CD4-positive, alpha-beta T cell treated with Interferon alpha-2 for 1 hour (primary cell): ENCODE data around the gene KRTAP5-11.
"Not testable (repeated sequence)": the region's sequence is repeated elsewhere in the genome, so short reads cannot be mapped to it uniquely, and the experiment has no call there.

Experiments
- DNase-seq, 2 donors: peaks; one replicate each; pipeline ENCODE4 v3.0.0-alpha.2; 2020 to 2022

The KRTAP5-11 gene

GRCh38 chr11:71582309-71582895, at the start of gene KRTAP5-11:
Gene KRTAP5-11 (minus strand): TSS chr11:71582875. CDS start chr11:71582837, 38 bp downstream.
- DNase-seq = no peak

GRCh38 chr11:71631551-71631950, 48.9 kb upstream of the KRTAP5-11 start:
- DNase-seq = not testable (repeated sequence)

GRCh38 chr11:71630071-71630470, 47.4 kb upstream of the KRTAP5-11 start:
- DNase-seq = peak in 1 of 2 donors; percentile 24

DNA sequence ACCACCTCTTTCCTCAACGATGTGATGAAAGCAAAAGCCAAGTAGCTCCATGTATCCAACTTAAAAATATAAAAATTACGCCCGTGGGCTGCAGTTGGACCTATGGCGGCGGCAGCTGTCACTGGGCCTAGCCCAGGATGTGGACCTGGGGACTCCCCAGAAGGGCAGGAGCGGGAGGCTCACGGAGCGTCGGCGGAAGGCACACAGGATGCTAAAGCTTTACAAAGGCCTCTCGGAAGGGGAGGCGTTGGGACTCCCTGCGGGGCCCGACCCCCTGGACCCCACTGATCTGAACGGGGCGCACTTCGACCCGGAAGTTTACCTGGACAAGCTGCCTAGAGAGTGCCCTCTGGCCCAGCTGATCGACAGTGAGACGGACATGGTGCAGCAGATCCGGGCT, 46.3 kb upstream of the KRTAP5-11 start:
- DNase-seq = not testable (repeated sequence)

GRCh38 chr11:71623226-71623625, 40.6 kb upstream of the KRTAP5-11 start:
- DNase-seq = not testable (repeated sequence)

DNA sequence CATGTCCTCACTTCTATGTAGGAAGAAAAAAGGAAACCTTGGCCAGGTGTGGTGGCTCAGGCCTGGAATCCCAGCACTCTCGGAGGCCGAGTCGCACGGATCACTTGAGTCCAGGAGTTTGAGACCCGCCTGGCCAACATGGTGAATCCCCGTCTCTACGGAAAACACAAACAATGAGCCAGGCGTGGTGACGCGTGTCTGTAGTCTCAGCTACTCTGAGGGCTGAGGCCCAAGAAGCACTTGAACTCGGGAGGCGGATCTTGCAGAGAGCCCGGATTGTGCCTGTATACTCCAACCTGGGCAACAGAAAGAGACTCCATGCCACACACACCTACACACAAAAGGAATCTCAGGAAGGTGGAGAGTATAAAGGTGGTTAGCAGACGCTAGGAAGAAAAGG, 39.9 kb upstream of the KRTAP5-11 start:
- not testable (repeated sequence) for DNase-seq

DNA sequence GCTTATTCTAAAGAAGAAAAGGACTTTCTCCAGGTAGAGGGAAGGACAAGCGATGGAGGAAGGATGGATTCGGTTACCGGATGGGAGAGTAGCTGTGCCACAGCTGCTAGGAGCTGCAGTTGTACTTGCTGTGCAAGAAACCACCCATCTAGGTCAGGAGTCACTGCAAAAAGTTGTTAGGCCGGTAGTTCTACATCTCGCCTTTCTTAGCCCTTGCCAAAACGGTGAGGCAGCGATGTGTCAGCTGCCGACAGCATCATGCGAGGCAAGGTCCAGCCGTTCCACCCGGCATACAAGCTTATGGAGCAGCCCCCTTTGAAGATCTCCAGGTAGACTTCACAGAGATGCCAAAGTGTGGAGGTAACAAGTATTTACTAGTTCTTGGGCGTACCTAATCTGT, 32.3 kb upstream of the KRTAP5-11 start:
- not testable (repeated sequence) for DNase-seq

DNA sequence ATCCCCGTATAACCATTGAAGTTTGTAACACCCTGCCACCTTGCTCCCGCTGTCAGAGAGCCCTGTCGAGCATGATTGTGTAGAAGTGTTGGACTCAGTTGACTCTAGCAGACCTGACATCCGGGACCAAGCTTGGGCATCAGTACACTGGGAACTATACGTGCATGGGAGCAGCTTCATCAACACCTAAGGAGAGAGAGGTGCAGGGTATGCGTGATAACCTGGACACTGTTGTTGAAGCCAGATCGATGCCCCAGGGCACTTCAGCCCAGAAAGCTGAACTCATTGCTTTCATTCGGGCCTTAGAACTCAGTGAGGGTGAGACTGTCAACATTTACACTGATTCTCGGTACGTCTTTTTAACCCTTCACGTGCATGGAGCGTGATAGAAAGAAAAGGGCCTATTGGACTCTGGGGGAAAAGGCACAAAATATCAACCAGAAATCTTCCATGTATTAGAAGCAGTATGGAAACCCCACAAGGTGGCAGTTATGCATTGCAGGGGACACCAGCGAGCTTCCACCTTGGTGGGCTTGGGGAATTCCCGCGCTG, 31.8 kb upstream of the KRTAP5-11 start:
- not testable (repeated sequence) for DNase-seq

DNA sequence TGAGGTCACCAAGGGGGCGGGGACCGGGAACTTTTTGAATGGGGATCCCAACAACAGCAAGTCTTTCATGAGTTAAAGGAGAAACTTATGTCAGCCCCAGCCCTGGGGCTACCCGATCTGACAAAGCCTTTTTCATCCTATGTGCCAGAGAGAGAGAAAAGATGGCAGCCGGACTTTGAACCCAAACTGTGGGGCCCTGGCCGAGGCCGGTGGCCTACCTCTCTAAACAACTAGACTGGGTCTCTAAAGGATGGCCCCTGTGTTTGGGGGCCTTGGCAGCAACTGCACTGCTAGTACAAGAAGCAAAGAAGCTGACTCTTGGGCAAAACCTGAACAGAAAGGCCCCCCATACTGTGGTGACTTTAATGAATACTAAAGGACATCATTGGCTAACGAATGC, 31.3 kb upstream of the KRTAP5-11 start:
- DNase-seq = not testable (repeated sequence)

- DNase-seq = not testable (repeated sequence)
These were observed 28.7 kb upstream of the KRTAP5-11 start for GRCh38 chr11:71611218-71611910.

DNA sequence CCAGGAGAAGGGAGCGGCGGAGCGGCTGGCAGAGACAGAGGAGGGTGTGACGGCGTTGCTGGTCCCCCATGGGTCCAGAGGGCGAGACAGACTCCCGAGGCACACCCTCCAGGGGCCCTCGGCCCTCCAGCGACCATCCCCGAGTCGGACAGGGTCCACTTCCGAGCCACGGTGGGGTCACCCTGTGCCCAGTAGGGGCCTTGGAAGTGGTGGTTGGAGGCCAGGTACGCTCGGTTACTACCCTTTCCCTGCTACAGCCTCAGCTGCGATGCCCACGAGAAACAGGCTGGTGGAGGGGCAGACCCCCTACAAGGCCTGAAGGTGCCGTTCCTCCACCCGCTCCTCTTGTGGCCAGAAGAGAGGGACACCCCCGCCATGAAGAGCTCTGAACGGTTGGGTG, 25.6 kb upstream of the KRTAP5-11 start:
- DNase-seq = not testable (repeated sequence)

DNA sequence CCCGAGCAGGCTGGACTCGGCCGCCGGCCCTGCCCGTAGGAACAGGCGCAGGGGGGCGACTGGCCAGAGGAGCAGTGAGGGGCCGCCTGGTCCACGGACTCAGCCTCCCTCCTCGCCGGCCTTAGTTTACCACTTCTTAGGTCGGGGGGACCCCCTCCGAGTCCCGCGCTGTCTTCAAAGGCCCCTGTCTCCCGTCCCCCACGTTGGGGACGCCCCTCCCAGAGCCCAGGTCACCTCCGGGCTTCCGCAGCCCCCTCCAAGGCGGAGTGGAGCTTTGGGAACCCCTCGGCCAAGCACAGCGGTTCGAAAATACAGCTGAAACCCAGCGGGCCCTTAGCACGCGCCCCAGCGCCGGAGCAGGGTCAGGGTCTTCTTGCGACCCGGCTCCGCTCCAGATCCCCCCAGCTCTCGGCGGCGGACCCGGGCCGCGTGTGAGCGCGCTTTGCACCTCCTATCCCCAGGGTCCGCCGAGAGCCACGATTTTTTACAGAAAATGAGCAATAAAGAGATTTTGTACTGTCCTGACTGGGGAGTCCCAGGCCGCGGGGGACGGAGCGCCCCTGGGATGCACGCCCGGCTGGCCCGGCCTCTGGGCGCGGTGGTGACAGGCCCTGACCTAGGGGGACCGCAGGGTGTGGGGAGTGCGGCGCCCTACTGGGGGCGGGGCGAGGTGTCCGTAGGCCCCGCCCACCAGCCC, 25.0 kb upstream of the KRTAP5-11 start:
- not testable (repeated sequence) for DNase-seq

GRCh38 chr11:71606853-71607519, 24.3 kb upstream of the KRTAP5-11 start:
- not testable (repeated sequence) for DNase-seq

DNA sequence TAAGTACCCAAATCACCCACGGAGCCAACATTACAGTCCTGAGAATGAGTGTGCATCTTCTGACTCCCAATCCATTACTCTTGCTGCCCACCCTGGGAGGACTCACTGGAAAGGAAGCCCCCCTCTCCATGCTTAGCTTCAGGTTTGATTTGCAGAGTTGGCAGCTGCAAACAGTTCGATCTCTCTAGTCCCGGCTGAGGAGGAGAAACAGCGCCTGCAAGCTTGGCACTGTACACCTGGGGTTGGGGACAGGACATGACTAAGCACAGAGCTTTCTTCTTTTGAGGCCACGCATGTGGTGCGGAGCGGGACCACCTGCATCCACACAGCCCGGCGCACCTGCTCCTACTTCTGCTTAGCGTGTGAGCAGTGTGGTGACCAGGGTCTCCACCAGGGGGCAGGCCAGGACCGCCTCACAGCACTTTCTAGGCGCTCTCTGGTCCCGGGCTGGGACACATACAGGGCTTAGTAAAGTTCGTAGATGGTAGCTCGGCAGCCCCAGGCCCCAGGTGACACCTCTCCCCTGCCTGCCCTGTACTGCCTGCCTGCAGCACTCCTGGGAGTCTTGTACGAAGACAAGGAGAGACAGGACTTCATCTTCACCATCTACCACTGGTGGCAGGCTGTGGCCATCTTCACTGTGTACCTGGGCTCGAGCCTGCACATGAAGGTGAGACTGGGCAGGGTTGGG, 22.3 kb upstream of the KRTAP5-11 start:
- peak in 1 of 2 donors; percentile 28 for DNase-seq

GRCh38 chr11:71603221-71603620, 20.5 kb upstream of the KRTAP5-11 start:
- not testable (repeated sequence) for DNase-seq

DNA sequence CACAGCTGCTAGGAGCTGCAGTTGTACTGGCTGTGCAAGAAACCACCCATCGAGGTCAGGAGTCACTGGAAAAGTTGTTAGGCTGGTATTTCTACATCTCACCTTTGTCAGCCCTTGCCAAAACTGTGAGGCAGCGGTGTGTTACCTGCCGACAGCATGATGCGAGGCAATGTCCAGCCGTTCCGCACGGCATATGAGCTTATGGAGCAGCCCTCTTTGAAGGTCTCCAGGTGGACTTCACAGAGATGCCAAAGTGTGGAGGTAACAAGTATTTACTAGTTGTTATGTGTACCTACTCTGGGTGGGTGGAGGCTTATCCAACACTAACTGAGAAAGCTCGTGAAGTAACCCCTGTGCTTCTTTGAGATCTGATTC, 6.9 kb upstream of the KRTAP5-11 start:
- not testable (repeated sequence) for DNase-seq

DNA sequence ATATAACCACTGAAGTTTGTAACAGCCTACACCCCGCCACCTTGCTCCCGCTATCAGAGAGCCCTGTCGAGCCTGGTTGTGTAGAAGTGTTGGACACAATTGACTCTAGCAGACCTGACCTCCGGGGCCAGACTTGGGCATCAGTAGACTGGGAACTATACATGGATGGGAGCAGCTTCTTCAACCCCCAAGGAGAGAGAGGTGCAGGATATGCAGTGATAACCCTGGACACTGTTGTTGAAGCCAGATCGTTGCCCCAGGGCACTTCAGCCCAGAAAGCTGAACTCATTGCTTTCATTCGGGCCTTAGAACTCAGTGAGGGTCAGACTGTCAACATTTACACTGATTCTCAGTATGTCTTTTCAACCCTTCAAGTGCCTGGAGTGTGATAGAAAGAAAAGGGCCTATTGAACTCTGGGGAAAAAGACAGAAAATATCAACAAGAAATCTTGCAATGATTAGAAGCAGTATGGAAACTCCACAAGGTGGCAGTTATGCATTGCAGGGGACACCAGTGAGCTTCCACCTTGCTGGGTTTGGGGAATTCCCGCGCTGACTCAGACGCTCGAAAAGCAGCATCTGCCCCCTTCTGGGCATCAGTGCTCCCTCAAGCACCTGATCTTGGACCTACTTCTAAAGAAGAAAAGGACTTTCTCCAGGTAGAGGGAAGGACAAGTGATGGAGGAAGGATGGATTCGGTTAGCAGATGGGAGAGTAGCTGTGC, 6.3 kb upstream of the KRTAP5-11 start:
- peak in 1 of 2 donors; percentile 16 for DNase-seq

DNA sequence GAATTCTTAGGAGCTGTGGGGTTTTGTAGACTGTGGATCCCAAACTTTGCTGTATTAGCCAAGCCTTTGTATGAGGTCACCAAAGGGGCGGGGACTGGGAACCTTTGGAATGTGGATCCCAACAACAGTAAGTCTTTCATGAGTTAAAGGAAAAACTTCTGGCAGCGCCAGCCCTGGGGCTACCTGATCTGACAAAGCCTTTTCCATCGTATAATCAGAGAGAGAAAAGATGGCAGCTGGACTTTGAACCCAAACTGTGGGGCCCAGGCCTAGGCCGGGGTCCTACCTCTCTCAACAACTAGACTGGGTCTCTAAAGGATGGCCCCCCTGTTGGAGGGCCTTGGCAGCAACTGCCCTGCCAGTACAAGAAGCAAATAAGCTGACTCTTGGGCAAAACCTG, 5.6 kb upstream of the KRTAP5-11 start:
- DNase-seq = not testable (repeated sequence)

DNA sequence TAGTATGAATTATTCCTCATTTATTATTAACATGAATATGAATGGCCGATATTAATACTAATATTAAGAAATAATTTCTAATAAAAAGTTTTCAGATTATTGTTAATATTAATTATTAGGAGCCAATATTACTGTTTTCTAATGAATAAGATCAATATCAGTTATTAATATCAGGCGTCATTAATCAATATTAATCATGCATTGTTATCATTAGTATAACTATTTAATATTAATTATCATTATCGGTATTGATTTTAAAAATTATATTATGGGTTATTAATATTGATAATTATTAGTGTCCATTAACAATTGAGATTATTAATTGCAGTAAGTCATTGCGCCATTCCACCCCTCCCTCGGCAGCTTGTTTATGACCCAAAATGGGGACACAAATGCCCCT, 3.0 kb upstream of the KRTAP5-11 start:
- DNase-seq = not testable (repeated sequence)

DNA sequence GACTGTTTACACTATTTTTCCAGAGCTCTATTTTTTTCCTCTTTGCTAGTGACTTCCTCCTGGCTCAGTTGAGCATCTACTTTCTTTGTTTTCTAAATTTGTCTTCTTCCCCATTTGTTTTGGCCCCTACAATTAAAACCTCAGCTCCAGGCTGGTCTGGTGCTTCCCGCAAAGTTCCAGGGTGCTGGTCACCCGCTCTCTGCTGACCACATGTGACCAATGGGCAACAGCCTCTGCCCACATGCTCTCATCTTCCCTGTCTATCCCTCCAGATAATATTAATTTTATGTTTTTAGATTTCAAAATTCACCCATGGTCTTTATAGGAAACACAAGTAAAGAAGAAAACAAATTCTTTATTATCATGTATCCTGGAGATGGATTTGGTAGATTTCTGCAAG, 294 bp upstream of the KRTAP5-11 start:
- not testable (repeated sequence) for DNase-seq

DNA sequence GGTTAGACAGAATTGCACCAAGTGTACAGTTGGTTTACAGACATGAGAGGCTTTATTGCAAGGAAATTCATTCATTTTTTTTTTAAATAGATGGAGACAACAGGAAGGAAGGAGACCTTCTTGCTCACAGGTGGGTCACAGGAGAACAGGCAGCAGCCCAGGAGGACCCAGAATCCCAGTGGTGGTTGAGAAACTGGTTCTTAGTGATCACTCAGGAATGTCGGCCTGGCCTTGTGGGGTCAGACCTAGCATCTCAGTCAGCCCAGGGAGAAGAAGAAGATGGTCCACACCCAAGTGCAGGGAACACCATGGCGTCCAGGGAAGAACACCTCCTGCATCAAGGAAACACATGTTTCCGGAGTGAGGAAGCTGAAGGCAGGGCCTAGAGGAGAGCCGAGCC, 849 bp downstream of the KRTAP5-11 start:
- DNase-seq = no peak
